Activated gamma-delta T cell treated with anti-CD3 and anti-CD28 coated beads, Interleukin-2, amount 50 U/mL, for 16 hours (primary cell): ENCODE measurements around the gene SNX20.

Source experiments
- DNase-seq: peaks from one replicate; pipeline ENCODE4 v3.0.0-alpha.2; 2020; ENCODE audit warnings: low read depth

SNX20 gene

DNA sequence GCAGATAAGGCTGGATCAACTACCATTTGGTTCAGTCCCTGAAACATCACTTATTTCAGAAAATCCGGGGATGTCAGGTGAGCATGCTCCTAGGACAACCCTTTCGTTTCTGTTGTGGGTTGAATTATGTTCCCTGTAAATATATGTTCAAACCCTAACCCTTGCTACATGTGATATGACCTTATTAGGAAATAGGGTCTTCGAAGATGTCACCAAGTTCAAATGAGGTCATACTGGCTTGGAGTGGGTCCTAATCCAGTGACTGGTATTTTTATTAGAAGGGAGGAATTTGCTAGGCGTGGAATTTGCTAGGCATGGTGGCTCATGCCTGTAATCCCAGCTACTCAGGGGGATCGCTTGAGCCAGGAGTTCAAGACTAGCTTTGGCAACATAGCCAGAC is 21.3 kb downstream of the SNX20 start:
- no peak for DNase-seq

DNA sequence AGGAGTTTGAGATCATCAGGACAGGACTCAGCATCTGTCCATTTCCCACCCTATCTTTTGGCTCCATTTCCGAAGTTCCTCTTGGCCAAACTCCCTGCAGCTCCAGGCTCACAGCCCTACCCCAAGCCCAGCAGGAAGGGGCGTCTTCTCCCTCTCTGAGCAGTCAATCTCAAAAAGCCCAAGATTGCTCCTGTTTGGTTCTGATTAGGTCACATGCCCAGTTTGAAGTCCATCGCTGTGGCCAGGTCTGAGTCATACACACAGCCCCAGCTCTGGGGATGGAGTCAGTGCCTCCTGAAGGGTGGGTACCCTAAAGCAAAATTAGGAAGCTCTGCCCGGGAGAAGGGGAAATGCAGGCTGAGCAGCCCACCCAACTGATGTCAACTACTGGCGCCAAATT is 23.9 kb downstream of the SNX20 start:
- no peak for DNase-seq

DNA sequence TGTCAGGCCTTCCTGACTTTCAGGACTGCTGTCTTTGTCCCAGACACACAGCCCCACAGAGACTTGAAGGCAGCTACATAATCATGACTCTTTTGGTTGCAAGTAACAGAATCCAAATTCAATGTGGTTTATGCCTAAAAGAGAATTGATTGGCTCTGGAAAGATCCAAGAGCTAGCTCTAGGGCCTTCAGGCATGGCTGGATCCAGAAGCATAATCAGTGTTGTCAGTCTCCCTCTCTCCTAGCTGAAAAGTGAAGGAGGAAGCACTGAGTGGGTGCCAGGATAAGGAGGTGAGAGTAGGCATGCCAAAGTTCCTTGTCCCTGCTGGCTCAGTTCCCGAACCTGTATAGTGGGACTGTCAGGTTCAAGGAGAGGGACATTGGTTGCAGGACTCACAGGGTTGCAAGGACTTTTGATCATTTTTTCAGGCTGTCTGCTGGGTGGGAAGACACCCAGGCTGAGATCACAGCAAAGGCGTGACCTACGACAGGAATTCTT is 25.5 kb downstream of the SNX20 start:
- no peak for DNase-seq

DNA sequence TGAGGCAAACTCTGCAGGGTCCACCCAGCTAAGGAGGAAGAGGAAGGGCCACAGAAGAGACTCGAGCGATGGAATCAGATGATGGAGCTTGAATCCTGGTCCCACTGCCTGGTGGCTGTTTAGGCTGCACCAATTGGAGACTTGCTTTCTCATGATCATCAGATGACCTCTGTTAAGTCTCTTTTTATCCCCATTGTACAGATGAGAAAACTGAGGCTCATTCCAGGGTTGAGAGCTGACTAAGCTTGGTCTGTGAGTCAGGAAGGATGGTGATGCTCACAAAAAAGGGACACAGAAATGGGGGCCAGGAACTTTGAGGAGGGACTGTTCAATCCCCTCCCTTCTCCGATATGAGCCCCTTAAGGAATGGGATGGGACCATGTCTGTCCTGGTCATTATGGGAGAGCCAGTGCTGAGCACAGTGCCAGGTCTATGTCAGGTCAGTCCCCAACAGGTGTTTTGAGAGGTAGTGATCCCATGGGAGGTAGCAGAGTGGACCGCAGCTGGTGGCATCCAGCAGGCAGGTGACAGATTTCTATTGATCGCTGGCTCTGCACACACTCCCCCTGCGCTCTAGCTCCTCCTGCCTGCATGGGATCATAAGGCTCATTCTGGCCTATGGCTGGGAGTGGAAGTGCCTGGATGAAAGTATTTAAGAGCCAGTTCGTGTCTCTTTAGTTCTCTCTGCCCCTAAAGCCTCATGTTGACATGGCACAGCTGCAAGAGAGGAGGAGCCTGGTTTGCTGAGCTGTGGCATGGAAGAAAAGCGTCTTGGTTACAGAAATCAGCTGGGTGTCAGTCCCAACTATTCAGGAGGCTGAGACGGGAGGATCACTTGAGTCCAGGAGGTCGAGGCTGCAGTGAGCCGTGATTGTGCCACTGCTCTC is 27.2 kb downstream of the SNX20 start:
- DNase-seq: no peak

DNA sequence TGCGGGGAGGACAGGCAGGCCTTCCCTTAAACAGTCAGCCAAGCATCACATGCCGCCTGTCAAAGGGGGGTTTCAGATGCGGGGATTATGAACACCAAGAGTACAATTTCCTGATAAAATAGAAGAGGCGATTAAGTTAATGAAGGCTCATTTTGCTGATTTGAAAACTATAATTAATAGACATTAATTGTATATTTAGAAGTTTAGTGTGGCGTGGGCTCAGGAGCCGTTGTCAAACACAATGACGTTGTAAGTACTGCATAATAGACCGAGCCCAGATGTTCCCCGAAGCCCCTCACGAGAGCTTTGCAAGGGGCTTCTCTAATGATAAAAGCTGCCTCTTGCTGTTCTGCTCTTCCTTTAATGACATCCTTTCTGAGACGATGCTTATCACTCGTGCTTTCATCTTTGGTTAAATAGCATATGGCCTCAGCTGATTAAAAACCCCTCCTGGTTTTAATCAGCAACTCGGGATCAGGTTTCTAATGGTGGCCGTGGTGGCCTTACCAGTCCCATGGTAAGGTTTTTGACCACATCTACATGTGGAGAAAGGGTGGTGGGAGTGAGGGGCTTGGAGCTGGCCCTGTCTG is 28.2 kb downstream of the SNX20 start:
- DNase-seq: no peak

DNA sequence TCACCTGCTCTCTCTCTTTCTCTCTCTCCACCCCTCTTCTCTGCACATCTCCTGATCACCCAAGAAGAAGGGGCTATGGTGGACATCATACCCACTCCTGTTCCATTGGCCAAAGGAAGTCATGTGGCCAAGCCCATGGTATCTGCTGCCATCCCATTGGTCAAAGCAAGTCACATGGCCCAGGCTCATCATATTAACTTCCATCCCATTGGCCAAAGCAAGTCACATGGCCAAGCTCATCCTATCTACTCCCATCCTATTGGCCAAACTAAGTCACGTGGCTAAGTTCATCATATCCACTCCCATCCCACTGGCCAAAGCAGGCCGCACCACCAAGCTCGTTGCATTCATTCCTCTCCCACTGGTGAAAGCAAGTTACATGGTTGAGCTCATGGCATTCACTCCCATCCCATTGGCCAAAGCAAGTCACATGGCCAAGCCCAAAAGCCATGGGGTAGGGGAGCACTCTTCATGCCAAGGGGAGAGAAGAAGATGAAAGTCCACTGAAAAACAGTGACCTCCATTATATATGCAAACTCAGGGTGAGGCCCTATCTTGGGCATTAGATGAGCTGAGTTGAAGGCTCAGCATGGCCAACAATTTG is 29.2 kb downstream of the SNX20 start:
- no peak for DNase-seq

DNA sequence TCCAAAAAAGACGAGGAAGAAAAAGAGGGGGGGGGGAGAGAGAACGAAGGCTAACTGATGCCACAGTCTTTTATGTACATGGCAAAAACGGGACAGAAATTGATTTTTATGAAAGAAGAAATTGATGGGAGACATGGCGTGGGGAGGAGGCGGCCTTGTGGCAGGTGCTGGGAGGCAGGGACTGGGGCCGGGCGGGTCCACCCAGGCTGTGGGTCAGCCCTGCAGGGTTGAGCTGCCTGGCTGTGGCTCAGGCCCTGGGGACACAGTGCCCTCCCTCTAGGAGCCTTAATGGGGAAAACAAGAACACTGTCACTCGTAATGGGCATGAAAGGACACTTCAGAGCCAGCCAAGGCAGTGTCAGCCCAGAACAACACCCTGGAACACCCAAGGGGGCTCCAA is 34.8 kb downstream of the SNX20 start:
- no peak for DNase-seq

DNA sequence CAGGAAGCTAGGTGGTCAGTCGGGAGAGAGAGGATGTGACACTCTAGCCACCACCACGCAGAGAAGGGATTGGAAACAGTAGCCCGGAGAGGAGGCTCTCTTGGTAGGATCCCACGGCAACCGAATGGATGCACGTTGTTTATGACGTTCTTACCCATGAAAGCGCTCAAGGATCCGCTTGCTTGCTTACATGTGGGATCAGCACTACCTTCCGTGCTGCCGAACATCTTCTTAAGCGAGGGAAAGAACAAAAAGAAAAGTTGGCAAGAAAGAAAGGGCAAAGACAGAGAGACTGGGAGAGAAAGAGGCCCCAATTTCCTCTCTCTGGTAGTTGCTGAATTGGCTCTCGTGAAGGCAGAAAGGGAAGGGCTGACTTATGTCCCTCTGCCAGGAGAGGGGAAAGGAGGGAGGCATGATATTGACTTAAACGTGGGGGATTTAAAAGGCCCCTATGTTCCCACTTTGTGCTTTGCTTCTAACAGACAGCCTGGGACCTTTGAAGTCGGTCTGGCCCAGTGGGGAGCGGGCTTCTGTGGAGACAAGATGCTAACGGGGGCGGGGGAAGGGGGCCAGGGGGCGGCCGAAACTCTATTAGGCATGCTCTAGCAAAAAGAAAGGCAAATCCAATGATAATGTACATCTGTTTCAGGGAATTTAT is 35.4 kb downstream of the SNX20 start:
- DNase-seq: no peak

DNA sequence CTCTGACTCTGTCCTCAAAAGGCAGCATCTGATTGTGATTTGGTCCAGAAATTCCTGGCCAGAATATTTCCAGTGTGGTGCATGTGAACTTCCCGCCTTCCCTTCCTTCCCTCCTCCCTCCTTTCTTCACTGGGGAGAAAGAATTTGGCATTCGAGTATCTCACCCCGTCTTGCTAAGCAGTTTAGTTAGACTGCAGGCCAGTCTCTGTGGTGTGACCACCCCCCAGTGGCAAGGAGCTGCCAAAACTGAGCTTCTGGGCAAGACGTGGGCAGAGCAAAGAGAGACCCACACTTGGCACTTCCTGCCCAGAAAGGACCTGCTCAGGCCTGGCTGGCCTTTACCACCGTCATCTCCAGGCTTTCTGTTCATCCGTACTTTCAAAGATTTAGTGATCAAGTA is 36.4 kb downstream of the SNX20 start:
- no peak for DNase-seq

DNA sequence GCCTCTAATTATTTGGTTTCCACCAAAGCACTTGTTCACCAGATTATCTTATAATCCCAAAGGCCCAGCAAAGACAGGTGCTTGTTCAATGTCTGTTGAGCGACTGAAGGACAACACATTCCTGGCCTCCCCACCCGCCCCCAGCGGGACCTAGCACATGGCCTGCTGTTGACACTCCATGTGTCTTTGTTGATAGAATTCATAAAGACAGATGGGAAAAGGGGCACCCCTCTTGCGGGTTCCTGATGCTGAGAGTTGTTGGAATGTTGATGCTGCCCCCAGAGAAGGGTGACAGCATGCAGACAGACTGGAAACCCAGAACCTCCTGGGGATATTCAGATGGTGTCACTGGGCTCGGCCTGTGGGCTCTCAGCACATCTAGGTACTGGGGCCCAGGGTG is 36.9 kb downstream of the SNX20 start:
- DNase-seq: no peak

DNA sequence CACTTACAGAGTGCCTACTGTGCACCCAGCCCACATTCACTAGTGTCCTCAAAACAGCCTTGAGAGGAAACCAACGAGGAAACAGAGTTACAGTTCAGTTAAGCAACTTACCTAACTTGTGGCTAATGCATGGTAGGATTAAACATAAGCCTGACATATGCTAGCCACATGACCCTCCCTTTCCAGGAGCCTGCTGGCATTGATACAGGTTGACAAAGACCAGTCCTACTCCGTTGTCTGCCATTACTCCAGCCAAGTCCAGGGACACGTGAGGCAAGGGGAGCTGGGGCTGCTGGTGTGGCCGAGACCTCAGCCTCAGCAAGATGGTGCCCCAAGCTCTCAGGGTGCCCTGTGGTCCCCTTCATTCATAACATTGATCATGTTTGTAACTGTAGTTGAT is 37.9 kb downstream of the SNX20 start:
- DNase-seq: no peak

DNA sequence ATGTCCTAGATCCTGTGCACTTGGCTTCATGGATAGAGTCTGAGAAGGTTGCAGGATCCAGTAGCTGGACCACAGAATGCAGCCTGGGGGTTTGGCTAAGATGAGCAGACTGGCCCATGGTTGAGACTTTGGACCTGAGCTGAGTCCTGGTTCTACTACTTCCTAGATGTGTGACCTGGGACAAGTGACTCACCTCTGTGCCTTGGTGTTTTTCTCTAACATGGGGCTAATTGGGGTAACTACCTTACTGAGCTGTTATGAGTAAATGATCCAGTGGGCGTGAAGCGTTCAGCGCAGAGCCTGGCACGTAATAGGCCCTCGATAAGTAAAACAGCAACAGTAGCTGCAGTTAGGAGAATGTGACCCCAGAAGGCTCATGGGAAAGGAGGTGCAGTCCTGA is 38.8 kb downstream of the SNX20 start:
- DNase-seq: no peak

DNA sequence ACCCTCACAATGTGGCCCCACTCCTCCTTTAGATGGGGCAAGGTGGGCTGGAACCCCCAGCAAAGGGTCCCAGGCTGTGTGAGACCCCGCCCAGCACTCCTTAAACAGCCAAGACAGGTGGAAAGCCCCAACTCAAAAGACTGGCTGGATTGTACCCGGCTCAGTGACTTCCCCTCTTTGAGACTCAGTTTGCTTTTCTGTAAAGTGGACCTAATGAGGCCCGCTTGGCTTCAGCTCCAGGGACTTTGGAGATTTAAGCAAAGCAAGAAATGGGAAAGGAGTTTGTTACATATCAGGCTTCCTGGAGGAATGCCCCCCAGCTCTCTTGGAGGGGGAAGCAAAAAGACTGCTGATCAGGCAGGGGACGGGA is 39.3 kb downstream of the SNX20 start:
- no peak for DNase-seq

DNA sequence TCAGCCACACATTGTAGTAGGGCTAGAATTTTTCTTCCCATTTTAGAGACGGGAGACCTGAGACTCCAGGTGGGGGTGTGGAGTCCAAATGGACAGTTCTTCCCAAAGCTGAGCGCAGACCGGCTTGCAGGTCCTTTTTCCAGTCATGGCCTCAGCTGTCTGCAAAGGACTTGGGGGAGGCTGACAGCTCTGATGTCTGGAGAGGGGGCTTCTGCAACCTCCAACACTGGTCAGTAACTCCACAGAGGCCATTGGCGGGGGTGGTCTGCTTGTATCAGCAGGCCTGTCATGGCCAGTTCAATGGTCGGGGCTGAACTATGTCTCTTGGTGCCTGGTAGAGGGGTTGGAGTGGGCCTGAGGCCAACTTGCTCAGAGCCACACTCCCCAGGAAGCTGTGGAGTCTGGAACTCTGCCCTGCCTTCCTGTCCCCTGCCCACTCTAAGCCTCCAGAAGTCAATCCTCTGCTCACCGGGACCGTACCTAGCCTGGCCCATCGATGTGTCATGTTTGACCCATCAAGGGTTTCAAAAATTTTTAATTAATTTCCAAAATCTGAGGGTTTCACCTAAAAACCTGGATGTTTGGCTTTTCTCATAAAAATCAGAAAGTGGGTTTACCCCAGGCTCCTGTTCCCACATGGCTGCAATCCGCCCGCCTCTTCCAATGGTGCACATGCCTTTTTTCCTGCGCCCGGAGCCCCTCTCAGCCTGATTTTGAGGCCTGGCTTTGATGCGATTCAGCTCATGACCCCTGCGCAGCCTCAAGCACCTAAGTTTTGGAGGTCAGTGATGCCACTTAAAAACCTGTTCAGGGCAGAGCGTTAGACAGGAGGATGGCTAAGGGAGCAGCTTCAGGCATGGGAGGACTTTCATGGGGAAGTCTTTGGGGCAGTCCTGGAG is 39.9 kb downstream of the SNX20 start:
- no peak for DNase-seq

DNA sequence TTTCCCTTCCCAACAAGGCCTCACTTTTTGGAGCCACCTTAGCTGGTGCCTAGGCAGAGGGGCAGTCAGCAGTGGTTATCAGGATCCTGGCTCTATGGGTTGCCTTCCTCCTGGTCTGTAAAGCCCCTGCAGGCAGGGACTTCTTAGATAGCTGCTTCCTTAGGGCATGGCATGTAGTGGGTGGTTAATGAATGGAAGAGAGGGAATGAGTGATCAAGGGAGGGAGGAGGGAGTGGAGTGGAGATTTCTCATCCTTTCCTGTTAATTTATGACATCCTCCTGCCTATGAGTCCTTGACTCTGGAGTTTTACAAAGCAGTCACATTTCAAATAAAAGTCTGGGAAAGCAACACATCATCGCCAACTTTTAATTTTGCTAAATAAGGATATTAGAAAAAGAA is 40.7 kb downstream of the SNX20 start:
- no peak for DNase-seq

DNA sequence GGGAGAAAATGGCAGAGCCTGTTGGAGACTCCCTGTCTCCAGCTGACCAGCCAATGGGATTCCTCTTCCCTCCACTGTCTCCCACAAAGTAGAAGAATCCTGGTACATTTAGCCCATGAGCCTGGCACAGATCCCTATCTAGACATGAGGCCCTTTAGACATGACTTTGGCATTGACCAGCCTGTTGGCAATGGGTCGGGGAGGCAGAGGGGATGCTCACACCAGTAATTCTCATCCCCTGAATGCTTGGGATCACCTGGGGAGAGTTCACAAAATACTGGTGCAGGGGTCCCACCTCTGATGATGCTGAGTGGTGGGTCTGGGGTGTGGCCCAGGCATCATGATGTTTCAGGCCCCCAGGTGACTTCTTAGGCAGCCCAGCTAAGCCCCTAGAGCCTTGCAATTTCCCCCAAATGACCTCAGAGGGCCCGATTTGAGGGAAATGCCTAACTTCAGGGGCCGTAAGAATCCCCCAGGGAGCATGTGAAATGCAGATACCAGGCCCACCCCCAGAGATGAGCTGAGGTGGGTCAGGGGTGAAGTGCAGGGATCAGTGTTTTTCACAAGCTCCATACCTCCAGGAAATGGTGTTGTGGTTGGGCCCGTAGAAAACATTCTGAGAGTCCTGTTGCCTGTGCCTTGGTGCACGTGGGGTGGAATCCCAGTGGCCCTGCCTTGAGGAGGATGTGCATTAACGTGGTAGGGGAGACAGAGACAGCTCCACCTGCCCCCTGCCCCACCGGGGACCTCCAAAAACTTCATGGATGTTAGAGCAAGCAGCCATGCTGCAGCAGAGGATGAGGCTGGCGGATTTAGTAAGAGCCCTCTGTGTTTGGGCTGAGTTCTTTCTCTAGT is 42.1 kb downstream of the SNX20 start:
- DNase-seq: no peak

DNA sequence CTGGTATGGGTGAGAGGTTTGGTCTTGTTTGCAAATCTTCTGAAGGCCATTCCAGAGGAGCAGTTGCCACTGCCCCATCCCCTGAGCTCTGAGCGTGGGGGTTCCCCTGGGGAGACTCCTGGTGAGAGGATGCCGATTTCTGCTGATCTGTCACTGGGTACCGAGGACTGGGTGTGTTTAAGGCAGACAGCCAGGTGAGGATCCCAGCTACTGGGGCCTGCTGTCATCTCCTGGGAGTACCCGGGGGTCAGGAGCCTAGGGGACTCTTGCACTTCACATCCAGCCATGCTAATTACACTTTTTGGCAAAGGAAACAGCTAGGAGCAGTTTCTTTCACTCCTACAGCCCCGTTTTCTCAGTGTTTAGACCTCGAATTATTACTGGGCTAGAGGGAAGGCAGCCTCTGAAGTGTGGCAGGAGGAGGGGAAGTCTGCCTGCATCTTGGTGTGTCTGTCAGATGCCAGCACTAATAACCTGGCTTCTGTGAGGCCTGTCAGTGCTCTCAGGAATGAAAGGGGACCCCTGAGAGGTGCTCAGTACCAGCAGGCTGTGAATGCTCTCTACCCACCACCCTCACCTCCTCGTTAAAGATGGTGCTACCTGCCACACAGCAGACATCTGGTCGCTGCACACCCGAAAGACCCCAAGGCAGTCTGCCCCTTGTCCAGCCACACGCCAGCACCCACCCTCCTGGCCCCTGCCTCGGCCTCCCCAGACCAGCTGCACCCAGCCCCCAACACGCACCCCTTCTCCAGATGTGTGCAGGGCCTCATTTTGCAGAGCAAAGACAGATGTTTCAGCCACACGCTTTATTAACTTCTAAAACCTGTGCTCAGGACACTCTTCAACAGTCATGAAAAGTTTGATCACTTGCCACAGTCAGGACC is 43.2 kb downstream of the SNX20 start:
- no peak for DNase-seq

DNA sequence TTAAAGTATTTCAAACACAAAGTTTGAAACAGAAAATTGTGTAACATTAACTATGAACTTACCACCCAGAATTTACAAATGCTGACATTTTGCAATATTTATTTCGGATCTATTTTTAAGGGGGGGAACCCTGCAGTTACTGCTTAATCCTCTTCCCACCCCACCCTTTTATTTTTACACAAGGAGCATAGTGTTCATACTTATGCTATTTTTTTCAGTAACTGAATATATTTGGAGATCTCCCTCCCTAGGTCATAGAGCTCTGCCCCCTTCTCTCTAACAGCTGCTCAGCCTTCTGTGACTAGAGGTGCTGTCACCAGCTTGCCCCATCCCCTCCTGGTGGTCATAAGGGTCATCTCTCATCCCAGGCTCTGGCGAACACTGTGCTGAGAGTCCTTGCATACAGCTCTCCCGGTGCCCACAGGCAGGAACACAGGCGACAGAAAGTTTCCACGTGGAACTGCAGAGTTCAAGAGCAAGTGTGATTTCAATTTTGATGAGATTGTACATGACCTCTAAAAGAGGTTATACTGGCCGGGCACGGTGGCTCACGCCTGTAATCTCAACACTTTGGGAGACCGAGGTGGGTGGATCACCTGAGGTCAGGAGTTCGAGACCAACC is 44.2 kb downstream of the SNX20 start:
- DNase-seq: no peak
